ENCODE data around the gene RXRG.

RXRG gene

GRCh38 chr1:165444897-165445370, at the start of gene RXRG:
Gene RXRG (minus strand): TSS chr1:165445126. CDS start chr1:165444893, 233 bp downstream.
- TF ChIP-seq CTCF (IDR thresholded peaks at IDR 0.05; ENCODE audit: extremely low read depth, insufficient read depth, missing control alignments): no peak
- no peak for DNase-seq (ENCODE audit: low spot score)
- in situ Hi-C loops (cut with MboI; ENCODE audit: low pct_unique_long_range_greater_than_20kb, low sequenced_read_pairs, unreplicated experiment): no loop called here

- in situ Hi-C loops (cut with MboI; ENCODE audit: low pct_unique_long_range_greater_than_20kb, low sequenced_read_pairs, unreplicated experiment): no loop called here
- TF ChIP-seq CTCF (IDR thresholded peaks at IDR 0.05; ENCODE audit: extremely low read depth, insufficient read depth, missing control alignments): no peak
- no peak for DNase-seq (ENCODE audit: low spot score)
Measured at GRCh38 chr1:165492845-165493373, 48.0 kb upstream of the RXRG start.

- DNase-seq (ENCODE audit: low spot score): no peak
- no peak for TF ChIP-seq CTCF (IDR thresholded peaks at IDR 0.05; ENCODE audit: extremely low read depth, insufficient read depth, missing control alignments)
- in situ Hi-C loops (cut with MboI; ENCODE audit: low pct_unique_long_range_greater_than_20kb, low sequenced_read_pairs, unreplicated experiment): no loop called here
Measured at GRCh38 chr1:165490175-165490574, 45.2 kb upstream of the RXRG start.

- TF ChIP-seq CTCF (IDR thresholded peaks at IDR 0.05; ENCODE audit: extremely low read depth, insufficient read depth, missing control alignments): no peak
- in situ Hi-C loops (cut with MboI; ENCODE audit: low pct_unique_long_range_greater_than_20kb, low sequenced_read_pairs, unreplicated experiment): no loop called here
- DNase-seq (ENCODE audit: low spot score): no peak
Measured at GRCh38 chr1:165487921-165488320, 43.0 kb upstream of the RXRG start.

- DNase-seq (ENCODE audit: low spot score): no peak
- TF ChIP-seq CTCF (IDR thresholded peaks at IDR 0.05; ENCODE audit: extremely low read depth, insufficient read depth, missing control alignments): no peak
- in situ Hi-C loops (cut with MboI; ENCODE audit: low pct_unique_long_range_greater_than_20kb, low sequenced_read_pairs, unreplicated experiment): no loop called here
Measured at GRCh38 chr1:165486663-165487062, 41.7 kb upstream of the RXRG start.

- DNase-seq (ENCODE audit: low spot score): no peak
- TF ChIP-seq CTCF (IDR thresholded peaks at IDR 0.05; ENCODE audit: extremely low read depth, insufficient read depth, missing control alignments): no peak
- in situ Hi-C loops (cut with MboI; ENCODE audit: low pct_unique_long_range_greater_than_20kb, low sequenced_read_pairs, unreplicated experiment): no loop called here
Measured at GRCh38 chr1:165485716-165486115, 40.8 kb upstream of the RXRG start.

Measured in GM13977 (cell line).